ENCODE measurements around the gene ACTN1.

ACTN1 gene

DNA sequence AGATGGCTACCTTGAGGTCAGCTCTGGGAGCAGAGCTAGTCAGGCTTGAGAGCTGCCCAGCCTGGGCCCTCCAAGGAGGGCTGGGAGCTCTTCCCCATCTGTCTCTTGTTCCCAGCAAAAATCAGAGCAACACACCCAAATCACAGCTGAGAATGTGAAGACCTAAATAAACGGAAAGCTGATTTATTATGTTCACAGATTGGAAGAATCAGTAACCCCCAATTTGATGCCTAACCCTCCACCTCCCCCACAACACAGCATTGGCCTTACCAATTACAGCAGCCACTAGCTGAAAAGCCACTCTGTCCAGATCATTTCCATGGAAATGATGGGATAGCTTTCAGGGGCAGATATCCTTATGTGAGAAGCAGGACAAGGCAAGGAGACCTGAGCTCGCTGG is 7.1 kb upstream of the ACTN1 start:
- no peak for DNase-seq

DNA sequence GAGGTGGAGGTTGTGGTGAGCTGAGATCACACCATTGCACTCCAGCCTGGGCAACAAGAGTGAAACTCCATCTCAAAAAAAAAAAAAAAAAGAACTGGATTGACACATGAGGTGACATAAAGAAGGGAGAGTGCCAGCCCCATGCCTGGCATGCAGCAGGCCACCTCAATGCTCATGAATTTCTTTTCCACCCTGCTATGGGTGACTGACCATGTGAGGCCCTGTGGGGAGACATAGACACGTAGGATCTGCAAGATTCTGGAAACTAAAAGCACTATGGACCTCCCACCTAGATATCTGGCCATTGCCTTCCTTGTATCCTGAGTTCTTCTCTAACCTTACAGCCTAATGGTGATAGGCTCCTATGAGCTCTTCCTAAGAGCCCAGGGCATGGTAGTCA is 5.6 kb upstream of the ACTN1 start:
- no peak for DNase-seq

DNA sequence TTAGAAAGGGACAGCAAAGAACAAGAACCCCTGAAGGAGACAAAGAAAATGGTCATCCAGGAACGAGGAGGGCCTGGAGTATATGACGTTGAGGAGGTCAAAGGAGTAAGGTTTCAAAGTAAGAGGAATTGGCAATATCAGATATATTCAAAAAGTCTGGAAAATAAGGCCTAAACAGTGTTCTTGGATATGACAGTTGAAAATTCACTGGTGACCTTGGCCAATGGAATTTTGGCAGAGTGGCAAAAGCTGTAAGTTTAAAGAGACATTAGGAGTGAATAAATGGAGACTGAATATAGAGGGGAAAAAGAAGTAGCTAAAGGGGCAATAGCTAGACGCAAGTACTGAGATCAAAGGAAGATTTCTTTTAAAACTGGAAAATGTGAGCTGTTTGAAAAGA is 4.1 kb upstream of the ACTN1 start:
- DNase-seq = no peak

DNA sequence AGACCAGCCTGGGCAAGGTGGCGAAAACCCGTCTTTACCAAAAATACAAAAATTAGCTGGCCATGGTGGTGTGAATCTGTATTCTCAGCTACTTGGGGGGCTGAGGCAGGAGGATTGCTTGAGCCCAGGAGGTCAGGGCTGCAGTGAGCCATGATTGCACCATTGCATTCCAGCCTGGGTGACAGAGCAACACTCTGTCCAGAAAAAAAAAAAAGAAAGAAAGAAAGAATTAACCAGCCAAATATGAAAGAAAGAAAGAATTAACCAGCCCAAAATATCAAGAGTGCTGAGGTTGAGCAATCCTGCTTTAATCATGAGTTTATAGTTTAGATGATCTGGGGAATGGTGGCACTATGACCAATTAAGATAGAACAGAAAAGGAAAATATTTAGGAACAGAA is 3.5 kb upstream of the ACTN1 start:
- no peak for DNase-seq

DNA sequence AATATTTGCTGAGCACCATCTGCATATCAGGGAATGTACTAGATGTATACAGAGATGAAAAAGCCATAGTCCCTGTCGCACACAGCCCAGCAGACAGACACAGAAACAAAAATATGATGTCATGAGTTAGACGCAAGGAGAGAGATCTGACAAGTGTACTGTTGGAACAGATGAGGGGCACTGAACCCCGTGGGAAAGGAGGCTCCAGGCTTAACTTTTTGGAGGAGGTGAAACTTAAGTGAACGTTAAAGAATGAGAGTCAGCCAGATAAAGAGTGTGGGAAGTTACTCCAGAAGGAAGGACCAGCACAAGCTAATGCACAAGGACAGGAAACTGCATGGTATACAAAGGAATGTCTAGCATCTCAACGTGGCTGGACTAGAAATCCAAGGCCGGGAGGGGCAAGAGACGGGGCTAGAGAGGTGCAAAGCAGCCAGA is 2.5 kb upstream of the ACTN1 start:
- DNase-seq = no peak

DNA sequence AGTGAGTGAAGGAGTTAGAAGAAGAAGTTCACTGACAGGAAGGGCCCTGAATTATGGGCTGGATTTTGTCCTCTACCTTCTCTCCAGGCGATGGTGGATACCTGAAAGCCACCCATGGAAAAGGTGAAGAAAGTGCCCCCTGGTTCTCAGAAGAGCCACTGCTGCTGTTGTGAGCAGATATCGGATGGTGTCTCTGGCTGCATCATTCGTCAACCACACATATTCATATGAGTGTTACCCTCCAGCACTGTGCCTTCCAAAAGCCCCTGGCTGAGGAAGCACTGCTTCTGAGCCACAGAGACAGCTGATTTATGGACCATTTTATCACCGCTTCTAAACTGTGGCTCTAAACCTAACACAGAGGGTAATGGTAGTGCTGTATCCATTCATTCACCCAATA is 2.0 kb upstream of the ACTN1 start:
- DNase-seq = no peak

DNA sequence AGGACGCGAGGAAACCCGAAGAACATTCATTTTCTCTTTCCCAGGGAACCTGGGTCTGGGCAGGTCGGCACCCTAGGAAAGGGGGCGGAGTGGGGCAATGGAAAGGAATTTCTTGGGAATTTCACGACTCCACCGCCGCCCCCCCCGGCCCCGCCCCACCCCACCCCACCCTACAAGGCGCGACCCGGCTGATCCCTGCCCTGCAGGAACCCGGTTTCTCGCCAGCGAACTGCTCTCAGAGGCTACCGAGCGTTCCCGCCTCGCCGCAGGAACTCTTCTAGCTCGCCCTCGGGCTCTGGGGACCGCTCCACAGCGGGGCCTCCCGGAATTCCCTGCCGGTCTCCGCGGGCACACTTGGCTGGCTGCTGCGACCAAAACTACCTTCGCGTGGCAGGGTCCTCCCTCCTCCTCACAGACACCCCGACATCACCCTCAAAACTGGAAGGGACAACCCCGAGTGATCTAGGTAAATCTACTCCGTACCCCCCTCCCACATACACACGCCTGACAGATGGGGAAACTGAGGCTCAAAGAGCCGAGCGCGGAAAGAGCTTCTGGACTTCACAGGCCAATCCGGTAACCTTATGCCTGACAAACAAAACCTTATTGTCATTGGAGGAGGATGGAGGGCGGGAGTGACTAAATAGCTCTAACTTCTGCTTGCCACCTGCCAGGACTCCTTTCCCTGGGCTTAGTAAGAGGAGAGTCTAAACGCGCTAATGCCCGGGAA is 785 bp upstream of the ACTN1 start:
- peak; percentile 20 to 29 for DNase-seq

DNA sequence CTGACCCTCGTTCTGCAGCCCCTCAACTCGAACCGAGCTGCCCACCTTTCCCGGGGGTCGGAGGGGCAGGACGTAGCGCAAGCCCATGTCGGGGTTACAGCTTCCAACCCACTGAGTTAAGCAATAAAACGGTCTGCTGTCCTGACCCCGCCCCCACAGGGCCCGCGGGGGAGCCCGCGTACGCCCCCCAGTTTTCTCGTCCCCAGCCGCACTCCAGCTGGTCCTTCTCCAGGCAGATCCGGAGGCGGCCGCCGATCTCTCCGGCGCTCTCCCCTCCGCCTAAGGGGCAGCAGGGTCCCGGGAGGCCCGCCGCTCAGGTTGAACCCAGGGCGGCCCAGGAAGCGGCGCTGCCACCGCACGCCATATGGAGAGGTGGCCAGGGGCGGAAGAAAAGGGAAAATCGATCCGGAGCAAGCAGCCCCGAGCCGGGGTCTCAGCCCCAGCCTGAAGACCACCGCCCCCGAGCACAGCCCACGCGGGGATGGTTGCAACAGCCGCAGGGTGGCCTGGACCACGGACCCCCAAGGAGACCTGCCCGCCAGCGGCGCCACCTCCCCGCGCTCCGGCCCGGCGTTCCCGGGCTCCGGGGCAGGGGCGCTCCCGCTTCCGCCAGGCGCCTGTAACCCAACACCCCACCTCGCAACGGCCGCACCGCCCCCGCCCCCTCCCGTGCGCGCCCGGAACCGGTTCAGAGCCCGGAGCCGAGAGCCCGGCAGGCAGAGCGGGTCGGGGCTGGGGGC is 760 bp downstream of the ACTN1 start:
- peak in 1 of 2 donors; percentile 44 for DNase-seq

DNA sequence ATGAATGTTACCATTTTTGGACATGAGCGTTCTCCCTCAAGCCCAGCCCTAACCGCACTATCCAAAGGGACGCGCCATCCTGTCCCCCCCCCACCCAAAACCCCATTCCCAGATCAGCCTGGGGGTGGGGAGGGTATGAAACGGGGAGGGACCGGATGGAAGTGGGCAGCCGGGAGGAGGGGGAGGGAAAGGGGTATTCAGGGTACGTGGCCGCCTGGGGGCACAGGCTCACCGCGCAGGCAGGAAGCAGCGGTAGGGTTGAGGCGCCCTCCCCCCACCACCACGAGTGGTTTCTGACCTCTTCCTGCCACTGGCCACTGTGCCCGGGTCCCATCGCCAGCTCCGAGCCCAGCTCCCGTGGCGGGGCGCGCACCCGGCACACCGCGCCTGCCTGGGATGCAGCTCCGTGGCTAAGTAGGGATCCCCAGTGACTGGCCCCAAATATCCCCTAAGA is 1.4 kb downstream of the ACTN1 start:
- peak; percentile 12 to 49 for DNase-seq

DNA sequence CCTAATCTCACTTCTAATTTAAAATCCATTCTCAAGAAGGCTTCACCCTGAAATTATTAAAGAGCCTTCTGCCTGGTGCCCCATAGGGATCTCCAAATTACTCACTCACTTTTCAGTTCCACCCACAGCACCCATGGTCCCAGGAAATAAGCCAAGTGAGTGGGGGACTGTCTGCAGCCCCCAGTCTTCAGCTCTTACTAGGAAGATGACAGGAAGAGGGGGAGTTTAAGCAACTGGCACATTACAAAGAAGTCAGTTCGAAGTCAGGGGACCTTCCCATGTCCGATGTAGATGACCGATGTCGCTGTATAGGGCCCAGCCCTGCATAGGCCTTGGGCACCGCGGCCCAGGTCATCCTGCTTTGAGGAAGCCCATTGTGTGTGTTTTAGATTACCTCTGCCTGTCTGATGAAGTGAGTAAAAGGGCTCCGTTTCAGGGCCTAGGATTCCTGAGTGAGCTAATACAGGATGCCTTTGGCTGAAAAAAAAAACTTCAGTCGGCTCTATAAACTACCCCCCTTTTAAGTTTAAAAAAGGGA is 1.9 kb downstream of the ACTN1 start:
- DNase-seq = peak; percentile 33 to 64

DNA sequence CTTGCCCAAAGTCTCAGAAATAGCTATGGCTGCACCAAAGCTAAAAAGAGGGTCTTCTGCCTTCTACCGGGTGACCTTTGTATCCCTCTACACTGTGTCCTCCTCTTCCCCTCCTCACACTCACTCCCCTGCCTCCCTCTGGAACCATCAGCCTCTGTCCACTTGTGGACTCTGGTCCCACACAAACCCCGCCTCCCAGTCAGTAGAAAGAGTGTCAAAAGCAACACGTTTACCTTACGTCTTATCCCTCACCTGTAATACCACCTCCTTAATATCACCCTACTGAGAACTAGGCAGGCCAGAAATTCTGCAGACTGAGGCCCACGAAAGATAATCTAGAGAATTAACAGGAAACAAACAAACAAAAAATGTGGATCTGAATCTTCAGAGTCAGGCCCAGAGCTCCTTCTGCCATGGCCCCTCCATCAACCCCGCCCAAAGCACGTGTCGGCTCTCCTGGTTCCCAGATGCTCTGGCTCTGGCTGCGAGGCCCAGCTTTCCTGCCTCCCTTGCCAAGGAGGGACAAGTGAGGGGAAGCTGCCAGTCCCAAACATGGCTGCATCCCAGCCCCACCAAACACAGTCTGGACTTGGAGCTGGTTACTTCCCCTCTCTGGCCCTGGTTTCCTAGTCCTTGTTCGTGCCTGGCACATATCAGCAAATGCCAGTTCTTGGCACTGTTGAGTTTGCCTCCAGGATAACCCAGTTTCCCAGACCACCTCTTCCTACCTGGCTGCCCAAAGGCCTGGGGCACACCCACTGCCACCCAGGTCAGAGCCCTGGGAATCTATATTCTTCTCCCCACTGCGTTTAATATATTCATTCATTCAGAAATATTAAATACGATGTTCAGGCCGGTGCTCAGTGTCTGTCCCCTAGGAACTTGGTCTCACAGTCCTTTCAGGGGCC is 2.7 kb downstream of the ACTN1 start:
- DNase-seq = no peak

DNA sequence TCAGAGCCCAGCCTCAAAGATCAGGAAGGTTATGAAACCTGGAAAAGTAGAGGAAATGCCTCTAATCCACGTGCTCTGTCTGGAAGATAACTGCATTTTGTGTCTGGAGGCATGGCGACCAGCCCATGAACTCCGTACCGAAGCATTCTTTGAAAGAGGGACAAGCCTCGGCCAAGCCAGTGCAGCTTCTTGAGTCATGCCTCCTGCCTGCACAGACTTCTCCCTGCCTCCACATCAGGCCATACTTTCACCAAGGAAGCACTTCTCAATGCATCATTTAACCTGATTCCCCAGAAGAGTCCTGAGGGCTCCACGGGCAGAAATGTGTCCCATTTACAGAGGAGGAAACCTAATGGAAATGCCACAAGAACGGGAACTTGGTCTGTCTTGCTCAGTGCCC is 3.4 kb downstream of the ACTN1 start:
- no peak for DNase-seq

DNA sequence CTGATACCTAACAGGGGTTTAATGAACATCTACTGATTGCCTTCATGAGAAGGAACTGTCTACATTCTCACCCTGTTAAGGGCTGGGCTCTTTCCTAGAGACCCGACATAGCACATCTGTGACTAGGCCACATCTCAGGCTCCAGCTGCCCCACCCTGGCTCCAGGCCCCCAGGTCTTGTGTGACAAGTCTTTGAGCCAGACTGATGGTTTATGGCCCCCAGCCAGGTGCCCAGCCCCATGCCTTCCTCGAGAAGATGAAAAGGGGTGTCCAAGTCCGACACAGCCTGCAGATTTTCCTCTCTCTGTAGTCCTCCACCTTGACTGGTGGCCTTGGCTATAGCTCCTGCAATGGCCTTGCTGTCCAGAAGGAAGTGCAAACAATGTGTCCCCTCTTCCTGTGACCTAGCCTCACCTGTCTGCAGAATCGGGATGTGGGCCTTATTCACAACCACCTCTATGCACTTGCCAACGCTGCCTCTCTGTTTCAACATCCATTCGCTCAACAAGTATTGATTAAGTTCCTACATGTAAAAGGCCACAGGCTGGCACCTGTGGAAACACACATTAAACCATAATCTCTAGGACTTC is 4.2 kb downstream of the ACTN1 start:
- no peak for DNase-seq

DNA sequence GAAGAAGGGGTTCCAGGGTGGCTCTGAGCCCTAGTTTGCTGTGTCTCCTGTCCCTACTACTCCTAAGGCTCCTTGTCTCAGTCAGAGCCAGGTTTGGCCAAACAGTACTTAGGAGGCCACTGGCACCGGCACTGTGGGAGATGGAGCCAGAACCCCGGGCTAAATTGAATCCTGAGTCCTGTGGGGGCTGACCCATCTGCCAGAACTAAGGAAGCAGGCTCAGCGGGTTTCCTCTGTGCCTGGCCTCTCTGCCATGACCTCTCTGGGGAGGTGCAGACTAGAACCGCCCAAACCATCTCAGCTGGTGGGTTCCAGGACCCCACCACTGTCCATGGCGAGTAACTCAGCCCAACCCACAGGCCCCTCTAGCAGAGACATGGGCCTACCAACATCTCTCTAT is 5.5 kb downstream of the ACTN1 start:
- no peak for DNase-seq

DNA sequence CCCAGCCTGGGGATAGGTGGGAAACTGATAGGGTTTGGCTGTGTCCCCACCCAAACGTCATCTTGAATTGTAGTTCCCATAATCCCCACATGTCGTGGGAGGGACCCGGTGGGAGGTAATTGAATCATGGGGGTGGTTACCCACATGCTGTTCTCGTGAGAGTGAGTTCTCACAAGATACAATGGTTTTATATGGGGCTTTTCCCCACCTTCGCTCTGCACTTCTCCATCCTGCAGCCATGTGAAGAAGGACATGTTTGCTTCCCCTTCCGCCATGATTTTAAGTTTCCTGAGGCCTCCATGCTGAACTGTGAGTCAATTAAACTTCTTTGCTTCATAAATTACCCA is 5.9 kb downstream of the ACTN1 start:
- DNase-seq = peak; percentile 27 to 63

DNA sequence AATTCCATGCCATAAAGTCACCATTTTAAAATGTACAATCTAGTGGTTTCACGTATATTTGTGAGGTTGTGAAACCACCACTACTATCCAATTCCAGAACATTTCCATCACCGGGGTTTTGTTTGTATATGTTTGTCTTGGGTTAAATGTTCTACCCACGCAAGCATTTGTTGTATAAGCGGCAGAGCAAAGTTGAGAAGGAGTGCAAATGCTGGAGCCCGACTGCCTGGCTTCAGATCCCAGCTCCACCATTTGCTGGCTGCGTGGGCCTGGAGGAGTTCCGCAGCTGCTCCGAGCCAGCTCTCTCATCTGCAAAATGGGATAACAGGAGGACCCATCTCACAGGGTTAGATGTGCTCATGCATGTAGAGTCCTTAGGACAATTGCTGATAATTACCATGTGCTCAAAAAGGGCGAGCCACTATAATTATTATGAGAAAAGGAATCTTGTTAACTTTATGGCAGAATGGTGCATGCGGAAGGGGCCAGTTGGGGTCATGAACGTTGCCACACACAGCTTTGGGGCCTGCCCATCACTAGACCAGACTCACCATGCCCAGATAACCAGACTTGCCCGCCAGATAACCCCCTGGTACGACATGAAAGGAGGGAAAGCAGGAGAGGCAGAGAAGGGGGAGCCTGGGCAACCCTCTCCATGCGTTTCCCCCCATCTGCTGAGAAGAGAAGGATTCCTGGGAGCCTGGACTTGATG is 6.4 kb downstream of the ACTN1 start:
- no peak for DNase-seq

DNA sequence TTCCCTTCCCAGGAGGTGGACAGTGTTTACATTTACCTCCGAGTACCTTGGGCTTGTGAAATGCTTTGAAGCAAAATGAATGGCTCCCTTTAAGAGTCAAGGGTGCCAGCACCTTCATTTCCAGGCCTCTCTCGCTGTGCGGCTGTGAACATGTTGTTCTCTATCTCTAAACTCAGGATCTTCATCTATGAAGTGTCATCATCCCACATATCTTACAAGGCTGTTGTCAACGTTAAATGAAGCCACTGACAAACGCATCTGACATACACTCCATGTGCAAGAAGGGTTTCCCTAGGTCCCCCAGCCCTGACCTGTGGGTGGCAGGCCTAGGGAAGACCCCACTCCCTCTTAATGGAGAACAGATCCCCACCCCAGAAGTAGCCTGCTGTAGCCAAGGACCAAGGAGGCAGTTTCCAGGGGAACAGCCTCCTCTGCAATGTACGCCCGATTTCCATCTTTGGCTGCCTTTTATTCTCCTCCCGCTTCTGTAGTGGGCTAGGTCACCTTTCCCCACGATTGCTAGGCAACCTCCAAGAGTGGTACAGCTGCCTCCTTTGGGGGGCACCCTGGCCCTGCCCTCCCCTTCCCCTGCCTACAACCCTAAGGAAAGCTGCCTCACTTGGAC is 7.6 kb downstream of the ACTN1 start:
- DNase-seq = no peak

DNA sequence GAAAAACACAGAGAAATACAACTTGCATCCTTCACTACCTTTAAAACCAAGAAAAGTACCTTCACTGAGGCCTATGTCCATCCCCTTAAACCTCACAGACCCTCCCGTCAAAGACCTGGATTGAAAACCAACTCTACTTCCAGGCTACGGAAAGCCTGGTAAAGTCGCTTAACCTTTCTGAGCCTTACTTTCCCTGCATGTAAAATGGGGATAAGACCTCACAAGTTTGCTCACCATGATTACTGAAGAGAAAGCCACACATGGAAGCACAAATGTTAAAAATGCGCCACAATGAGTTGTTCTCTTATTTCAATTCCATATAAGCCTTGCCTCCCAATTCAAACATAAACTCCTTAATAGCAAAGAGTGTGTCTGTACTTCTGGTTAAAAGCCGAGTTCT is 8.4 kb downstream of the ACTN1 start:
- no peak for DNase-seq

DNA sequence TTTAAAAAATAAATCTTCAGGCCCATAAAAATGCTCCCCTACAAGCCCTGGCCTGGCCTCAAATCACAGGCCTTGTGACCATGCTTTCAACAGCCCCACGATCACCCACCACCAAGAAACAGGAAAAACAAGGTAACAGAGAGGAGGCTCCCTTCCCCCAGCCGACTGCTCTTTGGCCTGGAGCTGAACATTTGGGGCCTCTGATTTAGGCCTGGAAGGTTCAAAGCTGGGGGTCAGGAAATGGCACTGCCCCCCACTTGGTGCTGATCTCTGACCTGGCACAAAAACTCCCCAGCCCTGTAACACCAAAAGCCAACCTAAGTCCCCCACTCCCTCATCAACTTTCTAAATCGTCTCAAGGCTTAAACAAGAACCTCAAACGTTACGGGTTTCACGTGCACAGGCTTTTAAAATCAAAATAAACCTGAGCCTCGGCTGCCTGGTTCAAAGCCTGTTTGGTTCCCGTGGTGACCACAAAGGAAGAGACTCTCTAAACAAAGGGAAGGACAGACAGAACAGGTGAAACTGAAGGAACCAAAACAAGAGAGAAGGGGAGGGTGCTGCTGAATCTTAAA is 9.0 kb downstream of the ACTN1 start:
- no peak for DNase-seq

DNA sequence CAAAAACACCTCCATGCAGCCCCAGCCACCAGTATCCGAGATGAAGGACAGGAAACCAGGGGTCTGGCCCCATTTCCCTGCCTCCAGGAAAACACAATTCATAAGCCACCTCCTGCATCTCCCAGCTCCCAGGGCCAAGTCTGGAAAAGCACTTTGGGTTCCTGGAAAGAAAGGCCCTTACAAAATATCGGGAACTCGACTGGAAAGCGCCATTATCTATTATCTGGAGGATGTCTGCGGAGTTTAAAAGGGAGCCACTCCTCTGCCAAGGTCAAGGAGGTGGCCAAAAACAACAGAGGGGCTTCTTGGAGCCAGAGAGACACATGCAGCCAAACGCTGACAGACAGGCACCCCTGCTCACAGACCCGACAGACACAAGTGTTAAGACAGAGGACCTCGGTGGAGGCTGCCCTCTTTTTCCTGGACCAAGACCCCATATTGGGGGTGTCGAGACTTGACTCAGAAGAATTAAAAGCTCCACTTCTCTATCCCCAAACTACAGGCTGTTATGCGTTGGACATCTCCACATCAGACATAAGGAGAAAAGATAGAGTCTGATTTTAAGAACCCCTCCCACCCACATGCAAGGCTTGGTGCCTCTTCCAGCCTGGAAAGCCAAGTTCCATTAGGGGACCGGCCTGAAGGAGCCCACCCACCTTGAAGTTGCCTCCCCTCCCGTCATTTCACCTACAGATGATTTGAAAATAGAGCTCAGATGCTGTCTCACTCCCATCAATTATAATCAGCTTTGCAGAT is 9.6 kb downstream of the ACTN1 start:
- DNase-seq = no peak

DNA sequence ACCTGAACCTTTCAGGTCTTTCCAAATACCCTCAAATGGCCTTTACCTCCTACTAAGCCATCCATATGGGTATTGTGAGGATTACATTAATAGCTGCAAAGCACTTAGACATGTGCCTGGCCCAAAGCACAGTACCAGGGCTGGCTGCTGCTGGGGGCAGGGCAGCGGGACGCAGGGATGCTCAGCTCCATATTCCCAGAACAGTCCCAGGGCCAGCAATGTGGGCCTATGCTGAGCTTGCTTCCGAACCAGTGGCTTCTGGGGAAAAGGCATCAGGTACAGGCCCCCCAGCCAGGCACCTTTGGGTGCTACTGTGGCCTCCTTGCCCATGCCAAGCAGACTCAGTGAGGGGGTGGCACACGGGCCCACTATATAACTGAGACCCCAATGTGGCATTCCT is 10.4 kb downstream of the ACTN1 start:
- no peak for DNase-seq
